ENCODE measurements around the gene MACIR.

The MACIR gene

DNA sequence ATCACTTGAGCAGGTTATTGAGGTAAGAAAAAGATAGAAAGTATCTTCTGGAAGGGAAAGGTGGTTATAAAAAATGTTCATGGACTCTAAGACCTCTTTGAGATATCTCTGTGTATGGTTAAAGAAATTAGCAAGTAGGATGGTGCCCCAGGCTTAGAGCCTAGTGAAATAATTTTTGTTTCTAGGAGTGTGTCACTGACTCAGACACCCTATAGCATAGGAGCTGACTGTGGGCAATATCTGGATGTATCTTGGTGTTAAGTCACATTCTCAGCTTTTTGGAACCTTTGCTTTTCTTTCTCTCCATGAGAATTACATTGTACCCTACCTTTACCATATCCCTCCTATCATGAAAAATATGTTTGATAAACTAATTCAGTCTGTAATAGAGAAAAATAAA, 12.0 kb downstream of the MACIR start:
- TF ChIP-seq, protein P1, sequence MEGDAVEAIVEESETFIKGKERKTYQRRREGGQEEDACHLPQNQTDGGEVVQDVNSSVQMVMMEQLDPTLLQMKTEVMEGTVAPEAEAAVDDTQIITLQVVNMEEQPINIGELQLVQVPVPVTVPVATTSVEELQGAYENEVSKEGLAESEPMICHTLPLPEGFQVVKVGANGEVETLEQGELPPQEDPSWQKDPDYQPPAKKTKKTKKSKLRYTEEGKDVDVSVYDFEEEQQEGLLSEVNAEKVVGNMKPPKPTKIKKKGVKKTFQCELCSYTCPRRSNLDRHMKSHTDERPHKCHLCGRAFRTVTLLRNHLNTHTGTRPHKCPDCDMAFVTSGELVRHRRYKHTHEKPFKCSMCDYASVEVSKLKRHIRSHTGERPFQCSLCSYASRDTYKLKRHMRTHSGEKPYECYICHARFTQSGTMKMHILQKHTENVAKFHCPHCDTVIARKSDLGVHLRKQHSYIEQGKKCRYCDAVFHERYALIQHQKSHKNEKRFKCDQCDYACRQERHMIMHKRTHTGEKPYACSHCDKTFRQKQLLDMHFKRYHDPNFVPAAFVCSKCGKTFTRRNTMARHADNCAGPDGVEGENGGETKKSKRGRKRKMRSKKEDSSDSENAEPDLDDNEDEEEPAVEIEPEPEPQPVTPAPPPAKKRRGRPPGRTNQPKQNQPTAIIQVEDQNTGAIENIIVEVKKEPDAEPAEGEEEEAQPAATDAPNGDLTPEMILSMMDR (IDR thresholded peaks at IDR 0.05; ENCODE audit: low read depth, low read length): no peak
- in situ Hi-C loops (cut with HindIII; ENCODE audit: low sequenced_read_pairs): no loop called here
- no peak overlapping the region for H3K4me3 ChIP-seq (ENCODE audit: low read depth, low read length)
- no peak for DNase-seq (ENCODE audit: low read depth, low spot score)

DNA sequence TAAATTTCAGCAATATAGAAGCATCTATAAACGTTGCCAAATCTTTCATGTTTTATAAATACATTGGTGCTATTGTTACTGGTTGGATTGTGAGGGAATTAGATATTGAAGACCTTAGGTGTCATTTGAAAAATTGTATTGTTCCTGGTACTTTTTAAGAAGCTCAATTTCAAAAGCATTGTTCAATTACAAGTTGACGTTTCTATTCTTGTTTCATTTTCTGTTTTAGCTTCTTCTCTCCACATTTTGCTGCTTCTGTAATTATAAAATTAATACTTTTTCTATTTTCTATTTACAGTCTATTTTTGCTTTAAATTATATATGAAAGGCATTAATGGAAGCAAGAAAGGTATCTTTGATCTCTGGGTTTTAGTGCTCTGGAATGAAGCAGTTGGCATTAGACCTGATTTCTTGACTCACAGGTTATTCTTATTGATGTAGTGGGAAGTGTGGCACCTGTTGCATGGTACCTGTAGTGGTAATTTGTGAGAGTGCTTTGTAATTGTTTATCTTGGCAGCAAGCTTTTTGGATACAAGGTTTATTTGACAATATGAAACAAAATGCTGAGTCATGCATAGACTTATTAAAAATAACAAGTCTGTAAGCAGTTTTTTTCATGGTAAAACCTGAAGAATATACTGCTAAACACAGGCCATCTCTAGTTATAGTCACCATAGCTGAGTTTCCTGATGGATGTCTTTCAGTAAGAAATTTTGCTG, 13.2 kb downstream of the MACIR start:
- H3K4me3 ChIP-seq (ENCODE audit: low read depth, low read length): no peak overlapping the region
- DNase-seq (ENCODE audit: low read depth, low spot score): peak; percentile 20
- in situ Hi-C loops (cut with HindIII; ENCODE audit: low sequenced_read_pairs): no loop called here
- TF ChIP-seq, protein P1 (IDR thresholded peaks at IDR 0.05; ENCODE audit: low read depth, low read length): no peak

DNA sequence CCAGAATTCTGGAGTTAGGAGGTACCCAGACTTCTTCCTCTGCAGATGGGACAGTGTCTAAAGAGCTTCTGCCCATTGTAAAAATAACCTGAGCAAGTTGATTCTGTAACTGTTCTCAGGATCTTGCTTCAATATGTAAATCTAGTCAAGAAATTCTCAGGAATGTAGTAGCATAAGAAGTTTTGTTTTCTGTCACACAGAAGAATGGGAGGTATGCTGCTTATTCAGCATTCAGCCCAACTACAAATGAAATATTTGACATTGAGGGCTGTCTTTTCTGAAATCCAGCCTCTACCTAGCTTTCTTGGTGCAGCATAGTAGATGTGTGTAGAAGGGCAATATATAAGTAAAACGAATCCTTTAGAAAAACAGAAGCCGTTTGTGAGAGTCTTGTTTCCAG, 13.8 kb downstream of the MACIR start:
- DNase-seq (ENCODE audit: low read depth, low spot score): peak; percentile 14
- in situ Hi-C loops (cut with HindIII; ENCODE audit: low sequenced_read_pairs): no loop called here
- TF ChIP-seq, protein P1 (IDR thresholded peaks at IDR 0.05; ENCODE audit: low read depth, low read length): no peak
- H3K4me3 ChIP-seq (ENCODE audit: low read depth, low read length): no peak overlapping the region

DNA sequence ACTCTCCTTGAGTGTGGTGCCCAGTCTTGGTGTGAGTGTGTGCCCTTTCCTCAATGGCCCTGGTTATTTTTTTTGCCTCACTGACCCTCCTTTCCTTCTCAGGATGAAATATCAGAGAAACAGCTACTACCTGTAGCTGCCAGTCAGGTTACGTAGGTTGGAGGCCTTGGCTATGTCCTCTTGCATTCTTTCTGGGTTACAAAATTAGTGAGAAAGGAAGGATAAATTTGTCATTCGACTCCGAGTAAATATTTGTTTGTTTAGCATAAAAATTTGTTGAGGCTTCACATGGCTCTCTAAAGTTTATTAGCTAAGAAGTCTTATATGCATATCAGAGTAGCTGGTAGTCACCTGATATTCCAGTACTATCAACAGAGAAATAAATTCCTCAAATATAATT, 15.4 kb downstream of the MACIR start:
- no peak overlapping the region for H3K4me3 ChIP-seq (ENCODE audit: low read depth, low read length)
- TF ChIP-seq, protein P1 (IDR thresholded peaks at IDR 0.05; ENCODE audit: low read depth, low read length): no peak
- no peak for DNase-seq (ENCODE audit: low read depth, low spot score)
- in situ Hi-C loops (cut with HindIII; ENCODE audit: low sequenced_read_pairs): no loop called here

DNA sequence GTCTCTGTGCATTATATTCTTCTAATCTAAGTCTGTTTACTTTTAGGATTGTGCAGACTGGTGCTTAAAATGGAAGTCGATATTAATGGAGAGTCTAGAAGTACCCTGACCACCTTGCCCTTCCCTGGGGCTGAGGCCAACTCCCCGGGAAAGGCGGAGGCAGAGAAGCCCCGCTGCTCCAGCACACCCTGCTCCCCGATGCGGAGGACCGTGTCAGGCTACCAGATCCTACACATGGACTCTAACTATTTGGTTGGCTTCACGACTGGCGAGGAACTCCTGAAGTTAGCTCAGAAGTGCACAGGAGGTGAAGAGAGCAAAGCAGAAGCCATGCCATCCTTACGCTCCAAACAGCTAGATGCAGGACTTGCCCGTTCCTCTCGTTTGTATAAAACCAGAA, 17.3 kb downstream of the MACIR start:
- no peak overlapping the region for H3K4me3 ChIP-seq (ENCODE audit: low read depth, low read length)
- in situ Hi-C loops (cut with HindIII; ENCODE audit: low sequenced_read_pairs): no loop called here
- TF ChIP-seq, protein P1 (IDR thresholded peaks at IDR 0.05; ENCODE audit: low read depth, low read length): no peak
- DNase-seq (ENCODE audit: low read depth, low spot score): no peak

DNA sequence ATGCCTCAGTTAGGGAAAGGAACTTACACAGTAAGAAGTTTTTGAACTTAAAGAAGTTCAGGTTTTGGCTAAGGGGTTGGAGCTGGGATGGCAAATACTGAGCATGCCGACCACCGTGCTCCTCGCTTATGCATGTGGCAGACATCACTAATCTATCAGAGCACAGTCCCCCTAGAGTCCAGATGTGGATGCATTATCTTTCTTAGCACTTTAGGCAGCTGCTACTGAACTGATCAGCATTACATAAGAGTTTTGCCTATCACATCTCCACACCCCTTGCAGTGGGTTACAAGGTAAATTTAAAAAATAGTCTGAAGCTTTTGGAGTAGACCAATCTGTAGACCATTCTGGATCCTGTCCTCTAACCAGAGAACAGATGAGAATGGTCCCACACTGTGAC, 22.4 kb downstream of the MACIR start:
- no peak for DNase-seq (ENCODE audit: low read depth, low spot score)
- no peak overlapping the region for H3K4me3 ChIP-seq (ENCODE audit: low read depth, low read length)
- in situ Hi-C loops (cut with HindIII; ENCODE audit: low sequenced_read_pairs): no loop called here
- TF ChIP-seq, protein P1 (IDR thresholded peaks at IDR 0.05; ENCODE audit: low read depth, low read length): no peak
